ENCODE measurements around the gene NLRP5.
"Not testable (repeated sequence)": the region's sequence is repeated elsewhere in the genome, so short reads cannot be mapped to it uniquely, and the experiment has no call there.

Gene NLRP5

GRCh38 chr19:56099638-56100539 is 113.3 kb downstream of the NLRP5 start:
- no peak for DNase-seq

GRCh38 chr19:56101095-56101494 is 114.5 kb downstream of the NLRP5 start:
- no peak for DNase-seq

GRCh38 chr19:56101746-56102535 is 115.4 kb downstream of the NLRP5 start:
- no peak for DNase-seq

- no peak for DNase-seq
These were observed 116.5 kb downstream of the NLRP5 start for GRCh38 chr19:56103027-56103614.

- DNase-seq: no peak
These were observed 117.8 kb downstream of the NLRP5 start for GRCh38 chr19:56104423-56104822.

GRCh38 chr19:56105090-56105701 is 118.6 kb downstream of the NLRP5 start:
- no peak for DNase-seq

GRCh38 chr19:56105831-56106396 is 119.3 kb downstream of the NLRP5 start:
- not testable (repeated sequence) for DNase-seq

GRCh38 chr19:56106397-56106849 is 119.8 kb downstream of the NLRP5 start:
- no peak for DNase-seq

GRCh38 chr19:56106993-56107392 is 120.4 kb downstream of the NLRP5 start:
- DNase-seq: no peak

- DNase-seq: no peak
These were observed 121.2 kb downstream of the NLRP5 start for GRCh38 chr19:56107626-56108351.

- no peak for DNase-seq
These were observed 122.0 kb downstream of the NLRP5 start for GRCh38 chr19:56108447-56109195.

GRCh38 chr19:56109226-56109625 is 122.7 kb downstream of the NLRP5 start:
- DNase-seq: no peak

- DNase-seq: no peak
These were observed 124.2 kb downstream of the NLRP5 start for GRCh38 chr19:56110515-56111448.
